ENCODE measurements around the gene FGF14. TPM values are rescaled to one million over a fixed set of nuclear protein-coding genes. Genes with fewer than 3 reads are reported as not detected.

FGF14 gene
- total and polyA plus RNA-seq, 2 experiments from 2014 or later: 0.03 TPM; not detected in 1

DNA sequence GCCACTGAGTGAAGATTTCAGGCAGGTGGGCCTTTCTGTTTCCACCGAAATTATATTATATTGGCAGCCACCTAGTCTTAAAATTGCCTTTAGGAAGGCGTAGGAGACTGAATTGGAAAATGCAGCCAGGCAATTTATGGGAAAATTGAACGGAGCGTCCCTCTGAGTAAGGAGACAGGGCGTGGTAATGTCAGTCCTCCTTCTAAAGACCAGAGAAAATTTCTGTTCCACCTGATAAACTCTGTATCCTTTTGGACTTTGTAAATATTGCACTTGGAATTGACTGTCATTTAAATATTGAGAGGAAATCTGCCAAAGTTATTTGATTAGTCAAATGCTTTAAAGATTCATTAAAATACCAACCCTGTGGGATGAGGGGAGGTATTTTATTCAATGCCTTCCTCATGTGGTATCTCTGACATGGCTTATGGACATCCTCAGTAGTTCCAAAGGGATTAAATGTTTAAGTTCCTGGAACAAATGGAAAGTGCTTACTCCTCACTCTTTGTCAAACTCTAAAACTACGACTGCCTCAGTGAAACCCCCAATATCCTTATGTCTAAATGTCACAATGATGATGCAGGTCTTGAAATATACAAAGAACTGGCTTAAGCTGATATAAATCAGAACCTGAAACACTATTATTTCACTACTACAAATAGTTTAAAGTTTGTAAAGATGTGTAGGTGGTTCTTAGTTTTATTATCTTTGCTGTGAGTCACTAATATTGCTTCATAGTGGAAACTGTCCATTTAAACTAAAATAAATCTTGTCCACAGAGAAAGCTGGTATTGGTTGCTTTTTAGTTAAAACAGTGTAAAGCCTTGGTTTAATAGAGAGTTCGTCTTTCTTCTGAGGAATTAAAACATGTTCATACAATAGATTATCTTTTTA lies 203.2 kb downstream of the FGF14 start (continued):
- TF ChIP-seq, protein P1, sequence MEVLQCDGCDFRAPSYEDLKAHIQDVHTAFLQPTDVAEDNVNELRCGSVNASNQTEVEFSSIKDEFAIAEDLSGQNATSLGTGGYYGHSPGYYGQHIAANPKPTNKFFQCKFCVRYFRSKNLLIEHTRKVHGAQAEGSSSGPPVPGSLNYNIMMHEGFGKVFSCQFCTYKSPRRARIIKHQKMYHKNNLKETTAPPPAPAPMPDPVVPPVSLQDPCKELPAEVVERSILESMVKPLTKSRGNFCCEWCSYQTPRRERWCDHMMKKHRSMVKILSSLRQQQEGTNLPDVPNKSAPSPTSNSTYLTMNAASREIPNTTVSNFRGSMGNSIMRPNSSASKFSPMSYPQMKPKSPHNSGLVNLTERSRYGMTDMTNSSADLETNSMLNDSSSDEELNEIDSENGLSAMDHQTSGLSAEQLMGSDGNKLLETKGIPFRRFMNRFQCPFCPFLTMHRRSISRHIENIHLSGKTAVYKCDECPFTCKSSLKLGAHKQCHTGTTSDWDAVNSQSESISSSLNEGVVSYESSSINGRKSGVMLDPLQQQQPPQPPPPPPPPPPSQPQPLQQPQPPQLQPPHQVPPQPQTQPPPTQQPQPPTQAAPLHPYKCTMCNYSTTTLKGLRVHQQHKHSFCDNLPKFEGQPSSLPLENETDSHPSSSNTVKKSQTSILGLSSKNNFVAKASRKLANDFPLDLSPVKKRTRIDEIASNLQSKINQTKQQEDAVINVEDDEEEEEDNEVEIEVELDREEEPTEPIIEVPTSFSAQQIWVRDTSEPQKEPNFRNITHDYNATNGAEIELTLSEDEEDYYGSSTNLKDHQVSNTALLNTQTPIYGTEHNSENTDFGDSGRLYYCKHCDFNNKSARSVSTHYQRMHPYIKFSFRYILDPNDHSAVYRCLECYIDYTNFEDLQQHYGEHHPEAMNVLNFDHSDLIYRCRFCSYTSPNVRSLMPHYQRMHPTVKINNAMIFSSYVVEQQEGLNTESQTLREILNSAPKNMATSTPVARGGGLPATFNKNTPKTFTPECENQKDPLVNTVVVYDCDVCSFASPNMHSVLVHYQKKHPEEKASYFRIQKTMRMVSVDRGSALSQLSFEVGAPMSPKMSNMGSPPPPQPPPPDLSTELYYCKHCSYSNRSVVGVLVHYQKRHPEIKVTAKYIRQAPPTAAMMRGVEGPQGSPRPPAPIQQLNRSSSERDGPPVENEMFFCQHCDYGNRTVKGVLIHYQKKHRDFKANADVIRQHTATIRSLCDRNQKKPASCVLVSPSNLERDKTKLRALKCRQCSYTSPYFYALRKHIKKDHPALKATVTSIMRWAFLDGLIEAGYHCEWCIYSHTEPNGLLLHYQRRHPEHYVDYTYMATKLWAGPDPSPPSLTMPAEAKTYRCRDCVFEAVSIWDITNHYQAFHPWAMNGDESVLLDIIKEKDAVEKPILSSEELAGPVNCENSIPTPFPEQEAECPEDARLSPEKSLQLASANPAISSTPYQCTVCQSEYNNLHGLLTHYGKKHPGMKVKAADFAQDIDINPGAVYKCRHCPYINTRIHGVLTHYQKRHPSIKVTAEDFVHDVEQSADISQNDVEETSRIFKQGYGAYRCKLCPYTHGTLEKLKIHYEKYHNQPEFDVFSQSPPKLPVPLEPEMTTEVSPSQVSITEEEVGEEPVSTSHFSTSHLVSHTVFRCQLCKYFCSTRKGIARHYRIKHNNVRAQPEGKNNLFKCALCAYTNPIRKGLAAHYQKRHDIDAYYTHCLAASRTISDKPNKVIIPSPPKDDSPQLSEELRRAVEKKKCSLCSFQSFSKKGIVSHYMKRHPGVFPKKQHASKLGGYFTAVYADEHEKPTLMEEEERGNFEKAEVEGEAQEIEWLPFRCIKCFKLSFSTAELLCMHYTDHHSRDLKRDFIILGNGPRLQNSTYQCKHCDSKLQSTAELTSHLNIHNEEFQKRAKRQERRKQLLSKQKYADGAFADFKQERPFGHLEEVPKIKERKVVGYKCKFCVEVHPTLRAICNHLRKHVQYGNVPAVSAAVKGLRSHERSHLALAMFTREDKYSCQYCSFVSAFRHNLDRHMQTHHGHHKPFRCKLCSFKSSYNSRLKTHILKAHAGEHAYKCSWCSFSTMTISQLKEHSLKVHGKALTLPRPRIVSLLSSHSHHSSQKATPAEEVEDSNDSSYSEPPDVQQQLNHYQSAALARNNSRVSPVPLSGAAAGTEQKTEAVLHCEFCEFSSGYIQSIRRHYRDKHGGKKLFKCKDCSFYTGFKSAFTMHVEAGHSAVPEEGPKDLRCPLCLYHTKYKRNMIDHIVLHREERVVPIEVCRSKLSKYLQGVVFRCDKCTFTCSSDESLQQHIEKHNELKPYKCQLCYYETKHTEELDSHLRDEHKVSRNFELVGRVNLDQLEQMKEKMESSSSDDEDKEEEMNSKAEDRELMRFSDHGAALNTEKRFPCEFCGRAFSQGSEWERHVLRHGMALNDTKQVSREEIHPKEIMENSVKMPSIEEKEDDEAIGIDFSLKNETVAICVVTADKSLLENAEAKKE (CRISPR knock-in tag; IDR thresholded peaks at IDR 0.05): no peak
- TF ChIP-seq REST (IDR thresholded peaks at IDR 0.05; ENCODE audit: unreplicated experiment) (no peak), NANOG (IDR thresholded peaks at IDR 0.05; ENCODE audit: borderline replicate concordance) (no peak)

- ATAC-seq (peak; percentile 94), DNase-seq (ENCODE audit: low spot score) (peak; percentile 72)
- no peaks in the 10 kb centered on the region for H3K79me2 ChIP-seq (replicated peaks; ENCODE audit: insufficient read depth)
- TF ChIP-seq CREB1 (CRISPR knock-in tag; IDR thresholded peaks at IDR 0.05; ENCODE audit: low read depth) (no peak), ZNF331 (CRISPR knock-in tag; IDR thresholded peaks at IDR 0.05; ENCODE audit: low read depth) (no peak), CTCF (conservative IDR thresholded peaks at IDR 0.05; ENCODE audit: low read depth in 2 of 2) (peak; percentile 62 to 78)
- no peak overlapping the region for H3K4me2 ChIP-seq
- H4K20me1 ChIP-seq (replicated peaks; ENCODE audit: insufficient read depth): no peaks in the 10 kb centered on the region
- H3K27me3 ChIP-seq (ENCODE audit: insufficient read depth): no peaks in the 10 kb centered on the region
- H3K4me1 Mint-ChIP-seq: peaks cover 3% of the 10 kb centered on the region; the same call in 2 of the 3 replicates
- no peaks in the 10 kb centered on the region for H3K9me2 ChIP-seq (ENCODE audit: insufficient read depth)
- no peak overlapping the region for H3K27ac Mint-ChIP-seq
- no peaks in the 10 kb centered on the region for H3F3A ChIP-seq (replicated peaks; ENCODE audit: low read depth)
- H3K4me1 ChIP-seq (ENCODE audit: insufficient read depth): no peaks in the 10 kb centered on the region
- H3K9me3 Mint-ChIP-seq: no peaks in the 10 kb centered on the region
- no peaks in the 10 kb centered on the region for H3K36me3 ChIP-seq (ENCODE audit: insufficient read depth)
- H3K36me3 Mint-ChIP-seq (ENCODE audit: low read depth): no peaks in the 10 kb centered on the region; the same call in 2 of the 3 replicates
- no peak overlapping the region for H2AFZ ChIP-seq
- no peak overlapping the region for H3K4me3 ChIP-seq
- no peaks in the 10 kb centered on the region for H3K27me3 Mint-ChIP-seq (ENCODE audit: insufficient read depth, low read depth, poor library complexity)
- no peak overlapping the region for H3K4me3 Mint-ChIP-seq
- H3K27ac ChIP-seq (ENCODE audit: low read depth): no peak overlapping the region
Observed at GRCh38 chr13:102197193-102197592, 204.7 kb downstream of the FGF14 start.

Measured in GM23338 (cell line).